Lung (tissue), 4 donors: ENCODE results near the gene LRRC61. TPM values are rescaled to one million over a fixed set of nuclear protein-coding genes. Genes with fewer than 3 reads are reported as not detected.

Experiments
- polyA plus RNA-seq, 2 donors: library from polyadenylated mRNA; stranded (reverse); fragments of 200-250 nt; gene quantifications; one replicate each; pipeline ENCODE4 v1.2.1, GENCODE V29; 2013
- total RNA-seq, 2 donors: library from RNA; depleted of rRNA in 1 of 2; stranded (reverse); fragments of >200 nt in 1 of 2; gene quantifications; one replicate each; pipeline ENCODE4 v1.2.1, GENCODE V29; 2014 to 2021
- donor health status: Bipolar disorder and iron deficiency.
- donor health status: healthy.
- donor health status: DM: yes; HTN: yes; CAD: no.

Gene LRRC61
- total and polyA plus RNA-seq, 4 donors, result 7.1 to 18.8 (median 13.0) TPM

Other genes with a start within 250 kb of the LRRC61 start
- gene ACTR3C, start 190 bp downstream of the LRRC61 start, total RNA-seq, result 10 to 100 TPM; 13.0 to 34.2 TPM
- gene ACTR3C, start 190 bp downstream of the LRRC61 start, polyA plus RNA-seq, result 1 to 10 TPM; 6.8 to 8.1 TPM
- 100 to 1,000 TPM; 123 to 161 TPM for gene RARRES2, start 18.3 kb downstream of the LRRC61 start, total RNA-seq
- 100 to 1,000 TPM; 164 to 212 TPM for gene RARRES2, start 18.3 kb downstream of the LRRC61 start, polyA plus RNA-seq
- 100 to 1,000 TPM in 1 of 2 donors, 10 to 100 TPM in 1; 50.3 to 135 TPM for gene REPIN1, start 45.5 kb downstream of the LRRC61 start, total RNA-seq
- 10 to 100 TPM; 38.4 to 73.8 TPM for gene REPIN1, start 45.5 kb downstream of the LRRC61 start, polyA plus RNA-seq
- 1 to 10 TPM; 4.4 to 5.4 TPM for gene ZNF775, start 56.0 kb downstream of the LRRC61 start, total RNA-seq
- 1 to 10 TPM; 1.4 to 3.2 TPM for gene ZNF775, start 56.0 kb downstream of the LRRC61 start, polyA plus RNA-seq
- gene GIMAP8, start 127.3 kb downstream of the LRRC61 start, total RNA-seq, result 10 to 100 TPM; 20.9 to 25.0 TPM
- 10 to 100 TPM; 14.4 to 23.0 TPM for gene GIMAP8, start 127.3 kb downstream of the LRRC61 start, polyA plus RNA-seq
- gene GIMAP7, start 191.5 kb downstream of the LRRC61 start, total RNA-seq, result 10 to 100 TPM; 20.6 to 30.8 TPM
- 10 to 100 TPM; 39.8 to 54.7 TPM for gene GIMAP7, start 191.5 kb downstream of the LRRC61 start, polyA plus RNA-seq
- 10 to 100 TPM; 49.0 to 66.2 TPM for gene GIMAP4, start 244.0 kb downstream of the LRRC61 start, total RNA-seq
- 10 to 100 TPM; 26.2 to 48.3 TPM for gene GIMAP4, start 244.0 kb downstream of the LRRC61 start, polyA plus RNA-seq